ENCODE data around the gene MTMR6.

MTMR6 gene

GRCh38 chr13:25217023-25217885 is 70.0 kb downstream of the MTMR6 start:
- no peak for DNase-seq (ENCODE audit: low read depth, low spot score)

- DNase-seq (ENCODE audit: low read depth, low spot score): no peak
These were observed 72.1 kb downstream of the MTMR6 start for GRCh38 chr13:25215253-25215575.

GRCh38 chr13:25214491-25215252 is 72.6 kb downstream of the MTMR6 start:
- DNase-seq (ENCODE audit: low read depth, low spot score): no peak

GRCh38 chr13:25213715-25214114 is 73.6 kb downstream of the MTMR6 start:
- no peak for DNase-seq (ENCODE audit: low read depth, low spot score)

- DNase-seq (ENCODE audit: low read depth, low spot score): no peak
These were observed 76.3 kb downstream of the MTMR6 start for GRCh38 chr13:25210842-25211569.

- DNase-seq (ENCODE audit: low read depth, low spot score): no peak
These were observed 79.9 kb downstream of the MTMR6 start for GRCh38 chr13:25207291-25207810.

GRCh38 chr13:25204863-25205262 is 82.4 kb downstream of the MTMR6 start:
- no peak for DNase-seq (ENCODE audit: low read depth, low spot score)

GRCh38 chr13:25203127-25203740 is 84.1 kb downstream of the MTMR6 start:
- DNase-seq (ENCODE audit: low read depth, low spot score): no peak

GRCh38 chr13:25200783-25201182 is 86.5 kb downstream of the MTMR6 start:
- DNase-seq (ENCODE audit: low read depth, low spot score): no peak

GRCh38 chr13:25198647-25199046 is 88.6 kb downstream of the MTMR6 start:
- no peak for DNase-seq (ENCODE audit: low read depth, low spot score)

GRCh38 chr13:25196971-25197370 is 90.3 kb downstream of the MTMR6 start:
- no peak for DNase-seq (ENCODE audit: low read depth, low spot score)

Data from brain pericyte (primary cell).